ENCODE measurements around the gene CCDC87. TPM values are rescaled to one million over a fixed set of nuclear protein-coding genes. Genes with fewer than 3 reads are reported as not detected.
"Not testable (repeated sequence)": the region's sequence is repeated elsewhere in the genome, so short reads cannot be mapped to it uniquely, and the experiment has no call there.

Gene CCDC87, protein sequence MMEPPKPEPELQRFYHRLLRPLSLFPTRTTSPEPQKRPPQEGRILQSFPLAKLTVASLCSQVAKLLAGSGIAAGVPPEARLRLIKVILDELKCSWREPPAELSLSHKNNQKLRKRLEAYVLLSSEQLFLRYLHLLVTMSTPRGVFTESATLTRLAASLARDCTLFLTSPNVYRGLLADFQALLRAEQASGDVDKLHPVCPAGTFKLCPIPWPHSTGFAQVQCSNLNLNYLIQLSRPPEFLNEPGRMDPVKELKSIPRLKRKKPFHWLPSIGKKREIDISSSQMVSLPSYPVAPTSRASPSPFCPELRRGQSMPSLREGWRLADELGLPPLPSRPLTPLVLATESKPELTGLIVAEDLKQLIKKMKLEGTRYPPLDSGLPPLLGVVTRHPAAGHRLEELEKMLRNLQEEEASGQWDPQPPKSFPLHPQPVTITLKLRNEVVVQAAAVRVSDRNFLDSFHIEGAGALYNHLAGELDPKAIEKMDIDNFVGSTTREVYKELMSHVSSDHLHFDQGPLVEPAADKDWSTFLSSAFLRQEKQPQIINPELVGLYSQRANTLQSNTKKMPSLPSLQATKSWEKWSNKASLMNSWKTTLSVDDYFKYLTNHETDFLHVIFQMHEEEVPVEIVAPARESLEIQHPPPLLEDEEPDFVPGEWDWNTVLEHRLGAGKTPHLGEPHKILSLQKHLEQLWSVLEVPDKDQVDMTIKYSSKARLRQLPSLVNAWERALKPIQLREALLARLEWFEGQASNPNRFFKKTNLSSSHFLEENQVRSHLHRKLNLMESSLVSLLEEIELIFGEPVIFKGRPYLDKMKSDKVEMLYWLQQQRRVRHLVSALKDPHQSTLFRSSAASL
- under 1 TPM; 0.19 to 0.66 (median 0.37) TPM for total RNA-seq (2021; fragmentation: NEBNext Ultra II Directional; extraction: Animal tissue kit (Norgen Biotek cat#: 25700))
- long read RNA-seq, result 0 reads

DNA sequence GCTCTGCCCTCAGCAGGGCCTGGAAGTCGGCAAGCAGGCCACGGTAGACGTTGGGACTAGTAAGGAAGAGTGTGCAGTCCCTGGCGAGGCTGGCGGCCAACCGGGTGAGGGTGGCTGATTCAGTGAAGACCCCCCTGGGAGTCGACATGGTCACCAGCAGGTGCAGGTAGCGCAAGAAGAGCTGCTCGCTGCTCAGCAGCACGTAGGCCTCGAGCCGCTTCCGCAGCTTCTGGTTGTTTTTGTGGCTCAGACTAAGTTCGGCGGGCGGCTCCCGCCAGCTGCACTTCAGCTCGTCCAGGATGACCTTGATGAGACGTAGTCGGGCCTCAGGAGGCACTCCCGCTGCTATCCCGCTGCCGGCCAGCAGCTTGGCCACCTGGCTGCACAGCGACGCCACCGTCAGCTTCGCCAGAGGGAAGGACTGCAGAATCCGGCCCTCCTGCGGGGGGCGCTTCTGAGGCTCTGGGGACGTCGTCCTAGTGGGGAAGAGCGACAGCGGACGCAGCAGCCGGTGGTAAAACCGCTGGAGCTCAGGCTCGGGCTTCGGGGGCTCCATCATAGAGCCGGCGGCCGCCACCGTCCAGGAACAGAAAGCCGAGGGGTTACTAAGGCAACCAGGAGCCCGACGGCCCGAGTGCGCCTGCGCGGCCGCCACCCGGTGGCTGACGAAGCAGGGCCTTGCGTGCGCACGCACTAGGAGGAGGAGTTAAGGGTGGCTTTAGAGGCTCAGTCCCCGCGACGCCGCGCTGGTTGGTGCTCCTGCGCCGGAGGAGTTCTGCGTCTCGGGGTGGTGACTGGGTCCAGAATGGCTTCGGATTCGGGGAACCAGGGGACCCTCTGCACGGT, at the start of gene CCDC87, which contains the start of gene CCS:
CCDC87 (minus strand) TSS at position 607 of the 846 bp plus-strand sequence; CDS start at position 559, 48 bp downstream.
CCS (plus strand) TSS at position 729 of the 846 bp plus-strand sequence; CDS start at position 806, 77 bp downstream.
- peaks cover 4% of the 10 kb centered on the region; the same call in 1 of the 2 replicates for H3K36me3 Mint-ChIP-seq (ENCODE audit: low read depth)
- H3K4me3 Mint-ChIP-seq, result peak within 1 kb of the TSS; percentile 99
- H3K27me3 Mint-ChIP-seq (ENCODE audit: insufficient read depth), result peaks cover 3% of the 10 kb centered on the region; the same call in 1 of the 2 replicates
- no peaks in the 10 kb centered on the region for H3K9me3 Mint-ChIP-seq
- TF ChIP-seq, protein P1, sequence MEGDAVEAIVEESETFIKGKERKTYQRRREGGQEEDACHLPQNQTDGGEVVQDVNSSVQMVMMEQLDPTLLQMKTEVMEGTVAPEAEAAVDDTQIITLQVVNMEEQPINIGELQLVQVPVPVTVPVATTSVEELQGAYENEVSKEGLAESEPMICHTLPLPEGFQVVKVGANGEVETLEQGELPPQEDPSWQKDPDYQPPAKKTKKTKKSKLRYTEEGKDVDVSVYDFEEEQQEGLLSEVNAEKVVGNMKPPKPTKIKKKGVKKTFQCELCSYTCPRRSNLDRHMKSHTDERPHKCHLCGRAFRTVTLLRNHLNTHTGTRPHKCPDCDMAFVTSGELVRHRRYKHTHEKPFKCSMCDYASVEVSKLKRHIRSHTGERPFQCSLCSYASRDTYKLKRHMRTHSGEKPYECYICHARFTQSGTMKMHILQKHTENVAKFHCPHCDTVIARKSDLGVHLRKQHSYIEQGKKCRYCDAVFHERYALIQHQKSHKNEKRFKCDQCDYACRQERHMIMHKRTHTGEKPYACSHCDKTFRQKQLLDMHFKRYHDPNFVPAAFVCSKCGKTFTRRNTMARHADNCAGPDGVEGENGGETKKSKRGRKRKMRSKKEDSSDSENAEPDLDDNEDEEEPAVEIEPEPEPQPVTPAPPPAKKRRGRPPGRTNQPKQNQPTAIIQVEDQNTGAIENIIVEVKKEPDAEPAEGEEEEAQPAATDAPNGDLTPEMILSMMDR (IDR thresholded peaks at IDR 0.05), result peak; percentile 80
- peak within 1 kb of the TSS; percentile 96 for H3K27ac Mint-ChIP-seq
- peak; percentile 95 for DNase-seq
- H3K4me1 Mint-ChIP-seq (ENCODE audit: low read depth), result peaks cover 14% of the 10 kb centered on the region

GRCh38 chr11:66641834-66642233, 49.0 kb upstream of the CCDC87 start:
- Mint-ChIP-seq H3K36me3 (ENCODE audit: low read depth) (peaks cover 81% of the 10 kb centered on the region), H3K27me3 (ENCODE audit: insufficient read depth) (peaks cover 15% of the 10 kb centered on the region), H3K9me3 (no peaks in the 10 kb centered on the region), H3K4me3 (peak overlapping the region; percentile 97), H3K27ac (no peak overlapping the region; the same call in 1 of the 2 replicates), H3K4me1 (ENCODE audit: low read depth) (peaks cover 87% of the 10 kb centered on the region)
- TF ChIP-seq, protein P1 (IDR thresholded peaks at IDR 0.05), result no peak
- no peak for DNase-seq

- not testable (repeated sequence) for DNase-seq
Measured at GRCh38 chr11:66639814-66640340, 47.0 kb upstream of the CCDC87 start.

GRCh38 chr11:66639066-66639813, 46.4 kb upstream of the CCDC87 start:
- peak overlapping the region; percentile 97 for H3K27ac Mint-ChIP-seq
- H3K27me3 Mint-ChIP-seq (ENCODE audit: insufficient read depth), result peaks cover 15% of the 10 kb centered on the region
- H3K4me3 Mint-ChIP-seq, result peak overlapping the region; percentile 97
- no peaks in the 10 kb centered on the region for H3K9me3 Mint-ChIP-seq
- peaks cover 64% of the 10 kb centered on the region for H3K36me3 Mint-ChIP-seq (ENCODE audit: low read depth)
- peaks cover 68% of the 10 kb centered on the region for H3K4me1 Mint-ChIP-seq (ENCODE audit: low read depth)
- TF ChIP-seq, protein P1 (IDR thresholded peaks at IDR 0.05), result peak; percentile 54
- peak; percentile 51 for DNase-seq

More at GRCh38 chr11:66639814-66640340, 47.0 kb upstream of the CCDC87 start:
- Mint-ChIP-seq H3K36me3 (ENCODE audit: low read depth) (peaks cover 64% of the 10 kb centered on the region), H3K27me3 (ENCODE audit: insufficient read depth) (peaks cover 15% of the 10 kb centered on the region), H3K4me1 (ENCODE audit: low read depth) (peaks cover 74% of the 10 kb centered on the region), H3K27ac (peak overlapping the region; percentile 97), H3K4me3 (peak overlapping the region; percentile 97)
- not testable (repeated sequence) for H3K9me3 Mint-ChIP-seq
